KMS-11 (cell line): ENCODE data around the gene PTP4A1.

ENCODE experiments used
- H2AFZ ChIP-seq: fragments of 200-600 bp; sonication (generic); 2 replicates; pipeline ENCODE4 v1.6.1; 2016; ENCODE audit warnings: antibody characterized with exemption, mixed run types, low read depth
- H3K27ac ChIP-seq: fragments of 200-600 bp; sonication (generic); 2 replicates; pipeline ENCODE4 v1.6.1; 2016; ENCODE audit warnings: mild to moderate bottlenecking, mixed run types
- H3K27me3 ChIP-seq: fragments of 200-600 bp; sonication (generic); 2 replicates; pipeline ENCODE4 v1.6.1; 2017; ENCODE audit warnings: mild to moderate bottlenecking, low read depth, mixed run types, moderate library complexity; ENCODE audit not compliant: insufficient read depth
- H3K36me3 ChIP-seq: fragments of 200-600 bp; sonication (generic); 2 replicates; pipeline ENCODE4 v1.6.1; 2017; ENCODE audit warnings: mild to moderate bottlenecking, mixed run types; ENCODE audit not compliant: insufficient read depth
- H3K4me1 ChIP-seq: fragments of 200-600 bp; sonication (generic); 2 replicates; pipeline ENCODE4 v1.6.1; 2016; ENCODE audit warnings: mild to moderate bottlenecking, low read depth, mixed run types; ENCODE audit not compliant: poor library complexity, severe bottlenecking
- H3K4me2 ChIP-seq: fragments of 200-600 bp; sonication (generic); 2 replicates; pipeline ENCODE4 v1.7.0; 2016; ENCODE audit warnings: mild to moderate bottlenecking, mixed run types
- H3K4me3 ChIP-seq: fragments of 200-600 bp; sonication (generic); IDR thresholded peaks from 2 replicates; pipeline ENCODE4 v1.6.1; 2017; ENCODE audit warnings: low read depth, low read length, mixed read lengths; ENCODE audit not compliant: insufficient read depth
- H3K79me2 ChIP-seq: fragments of 200-600 bp; sonication (generic); 2 replicates; pipeline ENCODE4 v1.6.1; 2016; ENCODE audit warnings: low read depth, mixed run types; ENCODE audit not compliant: insufficient read depth
- H3K9ac ChIP-seq: fragments of 200-600 bp; sonication (generic); 2 replicates; pipeline ENCODE4 v1.6.1; 2016; ENCODE audit warnings: mild to moderate bottlenecking, mixed run types
- H4K20me1 ChIP-seq: fragments of 200-600 bp; sonication (generic); 2 replicates; pipeline ENCODE4 v1.6.1; 2016; ENCODE audit warnings: mild to moderate bottlenecking, mixed run types; ENCODE audit not compliant: insufficient read depth
- TF ChIP-seq, protein P1 (sequence below): fragments of 200-600 bp; sonication (generic); conservative IDR thresholded peaks from 2 replicates; pipeline ENCODE4 v1.6.1; 2017; ENCODE audit warnings: low read depth, mild to moderate bottlenecking, antibody characterized with exemption, low read length, moderate library complexity, mixed read lengths

Gene PTP4A1

DNA sequence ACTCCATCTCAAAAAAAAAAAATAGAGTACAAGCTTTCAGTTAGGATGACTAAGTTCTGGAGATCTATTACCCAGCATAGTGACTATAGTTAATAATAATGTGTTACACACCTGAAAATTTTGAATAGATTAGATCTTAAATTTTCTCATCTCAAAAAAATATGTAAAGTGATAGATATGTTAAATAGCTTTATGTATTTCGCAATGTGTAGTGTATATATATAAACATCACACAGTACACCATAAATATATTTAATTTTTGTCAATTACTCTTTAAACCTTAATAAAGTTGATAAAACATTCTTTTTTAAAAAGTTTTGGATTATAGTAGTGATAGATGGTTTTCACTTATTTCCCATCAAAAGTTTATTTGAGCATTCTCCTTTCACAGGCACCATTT lies 25.6 kb upstream of the PTP4A1 start:
- TF ChIP-seq, protein P1, sequence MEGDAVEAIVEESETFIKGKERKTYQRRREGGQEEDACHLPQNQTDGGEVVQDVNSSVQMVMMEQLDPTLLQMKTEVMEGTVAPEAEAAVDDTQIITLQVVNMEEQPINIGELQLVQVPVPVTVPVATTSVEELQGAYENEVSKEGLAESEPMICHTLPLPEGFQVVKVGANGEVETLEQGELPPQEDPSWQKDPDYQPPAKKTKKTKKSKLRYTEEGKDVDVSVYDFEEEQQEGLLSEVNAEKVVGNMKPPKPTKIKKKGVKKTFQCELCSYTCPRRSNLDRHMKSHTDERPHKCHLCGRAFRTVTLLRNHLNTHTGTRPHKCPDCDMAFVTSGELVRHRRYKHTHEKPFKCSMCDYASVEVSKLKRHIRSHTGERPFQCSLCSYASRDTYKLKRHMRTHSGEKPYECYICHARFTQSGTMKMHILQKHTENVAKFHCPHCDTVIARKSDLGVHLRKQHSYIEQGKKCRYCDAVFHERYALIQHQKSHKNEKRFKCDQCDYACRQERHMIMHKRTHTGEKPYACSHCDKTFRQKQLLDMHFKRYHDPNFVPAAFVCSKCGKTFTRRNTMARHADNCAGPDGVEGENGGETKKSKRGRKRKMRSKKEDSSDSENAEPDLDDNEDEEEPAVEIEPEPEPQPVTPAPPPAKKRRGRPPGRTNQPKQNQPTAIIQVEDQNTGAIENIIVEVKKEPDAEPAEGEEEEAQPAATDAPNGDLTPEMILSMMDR: no peak
- no peak overlapping the region for H3K4me3 ChIP-seq
- no peaks in the 10 kb centered on the region for H3K4me1 ChIP-seq
- no peak overlapping the region for H3K27ac ChIP-seq
- H3K27me3 ChIP-seq: no peaks in the 10 kb centered on the region
- no peak overlapping the region for H3K9ac ChIP-seq
- H3K36me3 ChIP-seq: no peaks in the 10 kb centered on the region
- H3K4me2 ChIP-seq: no peak overlapping the region
- no peak overlapping the region for H2AFZ ChIP-seq
- H4K20me1 ChIP-seq: no peaks in the 10 kb centered on the region
- no peaks in the 10 kb centered on the region for H3K79me2 ChIP-seq

DNA sequence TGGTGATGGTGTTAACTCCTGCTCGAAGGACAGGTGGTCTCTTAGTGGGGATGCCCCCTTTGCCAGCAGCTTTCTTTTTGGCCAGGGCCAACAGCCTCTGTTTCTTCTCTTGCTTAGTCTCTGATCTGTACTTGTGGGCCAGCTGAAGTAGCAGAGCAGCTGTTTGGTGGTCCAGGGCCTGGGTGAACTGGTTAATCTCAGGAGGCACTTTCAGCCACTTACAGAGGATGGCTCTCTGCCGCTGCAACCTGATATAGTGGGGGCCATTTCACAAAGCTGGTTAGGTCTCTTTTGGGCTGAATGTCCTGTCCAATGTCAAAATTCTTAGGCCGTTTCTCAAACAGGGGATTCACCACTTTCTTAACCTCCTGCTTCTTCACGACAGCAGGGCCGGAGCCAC lies 23.2 kb upstream of the PTP4A1 start:
- TF ChIP-seq, protein P1: no peak
- no peak overlapping the region for H2AFZ ChIP-seq
- H3K27me3 ChIP-seq: no peaks in the 10 kb centered on the region
- H3K4me1 ChIP-seq: no peaks in the 10 kb centered on the region
- H3K9ac ChIP-seq: no peak overlapping the region
- H3K27ac ChIP-seq: no peak overlapping the region
- no peak overlapping the region for H3K4me2 ChIP-seq
- no peak overlapping the region for H3K4me3 ChIP-seq
- H4K20me1 ChIP-seq: no peaks in the 10 kb centered on the region
- H3K79me2 ChIP-seq: no peaks in the 10 kb centered on the region
- H3K36me3 ChIP-seq: no peaks in the 10 kb centered on the region

DNA sequence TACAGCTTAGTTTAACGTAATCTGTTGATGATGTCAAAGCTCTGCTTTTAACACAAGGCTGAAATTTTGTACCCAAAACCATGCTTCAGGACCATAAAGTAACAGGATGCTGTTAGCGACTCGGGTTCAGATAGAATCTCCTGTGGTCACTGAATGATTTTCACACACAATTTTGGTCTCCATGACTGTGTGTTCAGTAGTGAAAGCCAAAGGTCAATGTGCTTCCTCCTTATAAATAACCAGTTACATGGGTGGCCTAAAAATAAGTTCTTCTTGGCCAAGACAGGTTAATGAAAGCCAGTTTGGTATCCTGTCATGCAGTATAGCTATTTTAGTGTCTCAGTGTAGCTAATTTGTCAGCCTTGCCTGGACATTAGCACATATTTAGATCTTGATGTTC lies 19.1 kb upstream of the PTP4A1 start:
- no peak overlapping the region for H3K9ac ChIP-seq
- H3K4me1 ChIP-seq: no peaks in the 10 kb centered on the region
- TF ChIP-seq, protein P1: no peak
- H4K20me1 ChIP-seq: no peaks in the 10 kb centered on the region
- H3K4me2 ChIP-seq: no peak overlapping the region
- no peaks in the 10 kb centered on the region for H3K36me3 ChIP-seq
- no peaks in the 10 kb centered on the region for H3K79me2 ChIP-seq
- no peak overlapping the region for H3K4me3 ChIP-seq
- H2AFZ ChIP-seq: no peak overlapping the region
- H3K27me3 ChIP-seq: no peaks in the 10 kb centered on the region
- H3K27ac ChIP-seq: no peak overlapping the region

DNA sequence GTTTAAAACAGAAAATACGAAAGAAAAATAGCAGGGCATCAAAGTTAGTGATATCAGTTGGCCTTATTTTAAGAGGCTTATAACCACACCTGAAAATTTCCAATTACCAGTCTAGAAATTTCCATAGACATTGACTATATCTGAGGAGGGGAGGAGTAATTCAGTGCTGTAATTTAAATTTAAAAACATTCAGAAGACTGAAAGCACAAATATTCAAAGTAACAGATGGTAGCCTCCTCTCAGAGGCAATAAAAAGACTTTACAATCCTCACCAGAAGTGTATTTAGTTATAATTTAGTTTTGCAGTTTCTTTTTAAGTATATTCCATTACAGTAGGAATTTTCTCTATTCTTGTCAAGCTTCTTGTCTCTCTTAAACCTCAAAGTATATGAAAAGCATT lies 18.4 kb upstream of the PTP4A1 start:
- TF ChIP-seq, protein P1: no peak
- no peaks in the 10 kb centered on the region for H3K36me3 ChIP-seq
- no peak overlapping the region for H3K27ac ChIP-seq
- H2AFZ ChIP-seq: no peak overlapping the region
- no peak overlapping the region for H3K9ac ChIP-seq
- no peaks in the 10 kb centered on the region for H3K4me1 ChIP-seq
- H3K4me2 ChIP-seq: no peak overlapping the region
- no peaks in the 10 kb centered on the region for H3K79me2 ChIP-seq
- no peaks in the 10 kb centered on the region for H3K27me3 ChIP-seq
- no peaks in the 10 kb centered on the region for H4K20me1 ChIP-seq
- no peak overlapping the region for H3K4me3 ChIP-seq

DNA sequence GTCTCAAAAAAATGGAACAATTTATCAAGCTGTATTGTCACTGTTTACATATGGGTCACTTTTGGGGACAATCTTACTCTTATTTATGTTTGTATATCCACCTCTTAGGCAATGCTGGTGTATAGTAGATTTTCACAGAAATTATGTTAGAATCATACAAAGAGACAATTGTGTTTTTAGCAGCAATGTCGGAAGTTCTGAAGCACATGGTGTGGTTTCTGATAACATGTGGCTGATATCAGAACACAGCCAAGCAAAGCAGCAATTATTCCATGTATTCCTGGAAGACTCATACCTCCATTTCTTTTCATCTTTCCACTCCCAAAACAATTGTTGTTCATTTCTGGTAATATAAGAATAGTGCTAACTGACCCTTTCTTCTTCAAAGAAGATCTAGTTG lies 17.5 kb upstream of the PTP4A1 start:
- Histone ChIP-seq H3K4me3 (no peak overlapping the region), H3K36me3 (no peaks in the 10 kb centered on the region), H3K4me1 (no peaks in the 10 kb centered on the region), H3K9ac (no peak overlapping the region), H4K20me1 (no peaks in the 10 kb centered on the region), H3K4me2 (no peak overlapping the region), H3K27me3 (no peaks in the 10 kb centered on the region), H3K79me2 (no peaks in the 10 kb centered on the region), H2AFZ (no peak overlapping the region), H3K27ac (no peak overlapping the region)
- TF ChIP-seq, protein P1: no peak
